Upper lobe of left lung (tissue), 6 donors: ENCODE results near the gene JMJD8. TPM values are rescaled to one million over a fixed set of nuclear protein-coding genes. Genes with fewer than 3 reads are reported as not detected.
A peak's percentile ranks its signal among the peaks of the same experiment; 100 is the strongest.

Experiments used
- ATAC-seq, 2 donors: fragments of 200-7000 bp; cut with Tn5 transposase; one replicate each; pipeline ENCODE4 v1.9.1; 2022; ENCODE audit warnings: mild to moderate bottlenecking in 2 of 2, moderate library complexity in 2 of 2; ENCODE audit not compliant: low FRiP score in 2 of 2
- DNase-seq, 2 donors: peaks; one replicate each; pipeline ENCODE4 v3.0.0-alpha.2; 2019 to 2020
- H3K27ac ChIP-seq, 4 donors: fragments of 200-600 bp; sonication (generic); one replicate each; pipeline ENCODE4 v1.5.1; 2016 to 2019
- H3K27me3 ChIP-seq, 4 donors: fragments of 200-600 bp; sonication (generic); one replicate each; pipeline ENCODE4 v1.5.1; 2017 to 2019
- H3K36me3 ChIP-seq, 4 donors: fragments of 200-600 bp; sonication (generic); one replicate each; pipeline ENCODE4 v1.5.1; 2016 to 2019
- H3K4me1 ChIP-seq, 4 donors: fragments of 200-600 bp; sonication (generic); one replicate each; pipeline ENCODE4 v1.5.1; 2018 to 2019
- H3K4me3 ChIP-seq, 4 donors: fragments of 200-600 bp; sonication (generic); one replicate each; pipeline ENCODE4 v1.5.1; 2017 to 2019; ENCODE audit warnings: mild to moderate bottlenecking in 2 of 4, moderate library complexity in 1 of 4
- H3K9me3 ChIP-seq, 4 donors: fragments of 200-600 bp; sonication (generic); one replicate each; pipeline ENCODE4 v1.5.1; 2018 to 2019
- EP300 ChIP-seq, 4 donors: sonication (generic); formaldehyde crosslinking; IDR thresholded peaks; one replicate each; pipeline ENCODE4 v1.5.1; 2017; ENCODE audit warnings: antibody characterized with exemption in 4 of 4, control low read depth in 2 of 4
- POLR2A ChIP-seq, 4 donors: fragments of 450-650 bp; IDR thresholded peaks; one replicate each; pipeline ENCODE4 v1.5.1; 2016 to 2017; ENCODE audit warnings: antibody characterized with exemption in 4 of 4, mild to moderate bottlenecking in 2 of 4
- POLR2AphosphoS5 ChIP-seq, 2 donors: sonication (generic); formaldehyde crosslinking; IDR thresholded peaks; one replicate each; pipeline ENCODE4 v1.5.1; 2017; ENCODE audit warnings: antibody characterized with exemption in 2 of 2
- WGBS, 2 donors: methylation state at CpG; one replicate each; pipeline ENCODE4 v1.1.5; 2017 to 2018; 5-methylcytosine and 5-hydroxymethylcytosine counted together
- total RNA-seq, 6 donors: library from RNA; depleted of rRNA in 4 of 6; stranded (reverse); fragments of >200 nt in 4 of 6; gene quantifications; one replicate each; pipeline versions ENCODE4 v1.1.0 to v1.2.1, GENCODE V29; 2016 to 2021
- TF ChIP-seq, protein P1 (sequence below), 6 experiments: fragments of 450-650 bp in 4 of 6; fragments of 200-600 bp in 2 of 6; sonication (generic) in 2 of 6; IDR thresholded peaks; one replicate each; pipeline ENCODE4 v1.5.1; 2016 to 2019; ENCODE audit warnings: antibody characterized with exemption in 6 of 6
- donor health status: DM: no; HTN: no; CAD: no; lungs with moderate emphysema.
- donor health status: DM: no; HTN: yes; CAD: no; lungs with severe emphysema.

Gene JMJD8
- total RNA-seq, 6 donors from 2014 or later = 60.0 to 109 (median 65.5) TPM

DNA sequence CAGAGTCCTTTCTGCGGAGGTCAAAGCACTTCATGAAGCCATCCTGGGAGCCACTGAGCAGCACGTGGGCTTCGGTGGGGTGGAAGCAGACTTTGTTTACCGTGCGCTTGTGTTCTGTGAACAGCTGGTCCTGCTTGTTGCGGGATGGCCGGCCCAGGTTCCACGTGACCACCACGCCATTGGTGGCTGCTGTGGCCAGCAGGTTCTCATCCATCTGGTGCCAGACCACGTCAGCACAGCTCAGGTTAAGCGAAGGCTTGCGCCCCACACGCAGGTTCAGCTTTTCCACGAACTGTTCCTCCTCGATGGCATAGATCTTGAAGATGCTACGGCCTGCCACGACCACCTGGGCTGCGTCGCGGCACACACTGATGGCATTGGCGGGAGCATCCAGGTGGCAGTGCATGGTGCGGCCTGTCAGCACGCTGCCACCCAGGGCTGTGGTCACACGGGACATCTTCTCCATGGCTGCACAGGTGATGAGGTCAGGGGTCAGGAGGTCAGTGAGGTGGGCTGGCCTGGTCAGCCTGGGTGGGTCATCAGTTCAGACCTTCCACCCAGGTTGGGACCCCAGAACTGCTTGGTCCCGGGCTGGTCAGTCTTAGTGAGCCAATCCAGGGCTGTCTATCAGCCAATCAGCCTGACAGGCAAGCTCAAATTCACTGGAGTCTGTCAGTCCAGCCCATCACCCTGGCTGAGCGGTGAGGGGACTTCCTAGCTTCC, 5.2 kb upstream of the JMJD8 start:
- ATAC-seq = no peak
- Histone ChIP-seq H3K27me3 (peaks cover 0 to 18% (median 12%) of the 10 kb centered on the region in 4 donors), H3K36me3 (peaks cover 0 to 18% (median 5%) of the 10 kb centered on the region in 4 donors), H3K4me3 (peak overlapping the region; percentile 76 to 98 (median 79)), H3K27ac (peak overlapping the region; percentile 84 to 92 (median 86)), H3K4me1 (peaks cover 32 to 58% (median 45%) of the 10 kb centered on the region in 4 donors), H3K9me3 (no peaks in the 10 kb centered on the region)
- no peak for TF ChIP-seq POLR2A (IDR thresholded peaks at IDR 0.05)
- TF ChIP-seq, protein P1, sequence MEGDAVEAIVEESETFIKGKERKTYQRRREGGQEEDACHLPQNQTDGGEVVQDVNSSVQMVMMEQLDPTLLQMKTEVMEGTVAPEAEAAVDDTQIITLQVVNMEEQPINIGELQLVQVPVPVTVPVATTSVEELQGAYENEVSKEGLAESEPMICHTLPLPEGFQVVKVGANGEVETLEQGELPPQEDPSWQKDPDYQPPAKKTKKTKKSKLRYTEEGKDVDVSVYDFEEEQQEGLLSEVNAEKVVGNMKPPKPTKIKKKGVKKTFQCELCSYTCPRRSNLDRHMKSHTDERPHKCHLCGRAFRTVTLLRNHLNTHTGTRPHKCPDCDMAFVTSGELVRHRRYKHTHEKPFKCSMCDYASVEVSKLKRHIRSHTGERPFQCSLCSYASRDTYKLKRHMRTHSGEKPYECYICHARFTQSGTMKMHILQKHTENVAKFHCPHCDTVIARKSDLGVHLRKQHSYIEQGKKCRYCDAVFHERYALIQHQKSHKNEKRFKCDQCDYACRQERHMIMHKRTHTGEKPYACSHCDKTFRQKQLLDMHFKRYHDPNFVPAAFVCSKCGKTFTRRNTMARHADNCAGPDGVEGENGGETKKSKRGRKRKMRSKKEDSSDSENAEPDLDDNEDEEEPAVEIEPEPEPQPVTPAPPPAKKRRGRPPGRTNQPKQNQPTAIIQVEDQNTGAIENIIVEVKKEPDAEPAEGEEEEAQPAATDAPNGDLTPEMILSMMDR (IDR thresholded peaks at IDR 0.05) = no peak
- no peak for TF ChIP-seq EP300 (IDR thresholded peaks at IDR 0.05)
- DNase-seq = peak in 1 of 2 donors; percentile 68
- WGBS, 2 donors = 85 to 88% methylated on average over 11 to 24 of the region's 26 CpGs

DNA sequence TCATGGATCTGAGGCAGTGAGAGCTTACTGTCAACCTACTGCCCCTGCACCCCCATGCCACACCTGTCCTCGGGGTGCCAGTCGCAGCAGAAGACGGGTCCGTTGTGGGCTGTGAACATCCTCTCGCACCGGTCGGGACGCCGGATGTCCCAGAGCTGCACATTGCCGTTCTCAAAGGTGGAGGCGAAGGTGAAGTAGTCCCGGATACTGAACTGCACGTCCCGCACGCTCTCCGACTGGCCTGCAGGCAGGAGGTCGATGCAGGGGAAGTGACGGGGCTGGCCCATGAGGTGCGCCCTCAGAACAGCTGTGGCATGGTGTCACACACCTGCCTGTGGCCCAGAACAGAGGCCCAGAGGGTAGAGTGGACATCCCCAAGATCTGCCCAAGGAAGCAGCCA, 3.4 kb upstream of the JMJD8 start:
- WGBS, 2 donors = 89 to 94% methylated on average over 16 to 19 of the region's 19 CpGs

DNA sequence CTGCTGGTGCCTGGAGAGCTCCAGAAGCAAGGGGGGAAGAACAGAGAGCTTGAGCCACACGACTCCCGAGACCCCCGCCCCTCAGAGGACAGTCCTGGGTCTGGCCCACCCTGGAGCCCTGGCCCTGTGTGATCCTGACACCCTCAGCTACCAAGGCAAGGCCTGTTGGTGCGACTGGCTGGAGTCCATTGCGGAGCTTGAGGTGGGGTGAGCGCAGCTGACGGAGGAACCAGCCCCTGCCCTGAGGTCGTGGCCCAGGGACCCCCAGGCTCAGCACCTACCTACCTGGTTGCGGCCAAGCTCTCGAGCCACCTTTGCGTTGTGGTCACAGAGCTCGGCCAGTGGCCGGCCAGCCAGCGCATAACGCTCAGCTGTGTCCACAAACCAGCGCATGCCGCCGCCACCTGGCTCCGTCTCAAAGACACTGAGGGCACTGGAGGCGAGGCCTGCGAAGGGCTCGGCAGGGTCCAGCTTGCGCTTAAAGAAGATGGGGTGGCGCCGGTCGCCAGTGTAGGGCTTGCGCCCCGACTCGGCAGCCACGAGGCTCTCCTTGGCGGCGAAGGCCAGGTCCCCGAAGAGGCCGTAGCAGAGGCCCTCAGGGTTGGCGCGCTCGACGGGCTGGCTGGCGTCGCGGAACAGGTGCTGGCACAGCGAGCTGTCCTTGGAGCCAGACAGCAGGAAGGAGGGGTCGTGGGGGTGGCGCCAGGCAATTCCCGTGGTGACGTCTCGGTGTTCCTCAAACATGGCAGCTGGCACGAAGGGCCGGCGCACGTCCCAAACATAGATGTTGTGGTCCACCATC, 2.5 kb upstream of the JMJD8 start:
- ATAC-seq (no peak), DNase-seq (peak in 1 of 2 donors; percentile 86)
- Histone ChIP-seq H3K4me3 (no peak overlapping the region), H3K9me3 (no peaks in the 10 kb centered on the region), H3K4me1 (peaks cover 43 to 74% (median 58%) of the 10 kb centered on the region in 4 donors), H3K36me3 (peaks cover 8 to 34% (median 21%) of the 10 kb centered on the region in 4 donors), H3K27me3 (no peaks in the 10 kb centered on the region), H3K27ac (no peak overlapping the region)
- 94 to 97% methylated on average over 23 to 51 of the region's 51 CpGs for WGBS, 2 donors
- no peak for TF ChIP-seq POLR2AphosphoS5 (IDR thresholded peaks at IDR 0.05)
- TF ChIP-seq, protein P1 (IDR thresholded peaks at IDR 0.05) = no peak

More for the DNA sequence above, 3.4 kb upstream of the JMJD8 start:
- TF ChIP-seq POLR2A (IDR thresholded peaks at IDR 0.05) = no peak
- TF ChIP-seq EP300 (IDR thresholded peaks at IDR 0.05) = no peak
- TF ChIP-seq POLR2AphosphoS5 (IDR thresholded peaks at IDR 0.05) = no peak
- TF ChIP-seq, protein P1 (IDR thresholded peaks at IDR 0.05) = no peak
- Histone ChIP-seq H3K27ac (no peak overlapping the region), H3K36me3 (peaks cover under 1 to 26% (median 13%) of the 10 kb centered on the region in 4 donors), H3K4me1 (peaks cover 37 to 66% (median 50%) of the 10 kb centered on the region in 4 donors), H3K27me3 (no peaks in the 10 kb centered on the region), H3K9me3 (no peaks in the 10 kb centered on the region), H3K4me3 (no peak overlapping the region)
- ATAC-seq (no peak), DNase-seq (peak in 1 of 2 donors; percentile 77)

DNA sequence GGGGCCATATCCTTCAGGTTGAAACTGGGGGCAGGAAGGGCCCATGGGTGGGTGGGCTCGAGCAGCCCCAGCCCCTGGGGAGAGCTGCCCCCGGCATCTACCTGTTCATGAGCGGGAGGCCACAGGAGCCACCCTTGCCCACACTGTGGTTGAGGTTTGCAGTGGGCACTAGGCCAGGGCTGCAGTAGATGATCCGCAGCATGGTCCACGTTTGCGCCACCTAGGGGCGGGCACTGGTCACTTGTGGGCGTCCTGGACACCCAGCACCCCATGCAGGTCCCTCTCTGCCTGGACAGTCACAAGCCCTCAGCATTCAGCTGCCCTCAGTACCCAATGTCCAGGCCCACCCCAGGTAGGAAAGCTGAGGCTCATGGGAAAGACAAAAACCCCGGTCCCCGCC, 1.8 kb upstream of the JMJD8 start:
- no peak overlapping the region for H3K27ac ChIP-seq
- H3K4me3 ChIP-seq = no peak overlapping the region
- TF ChIP-seq, protein P1 (IDR thresholded peaks at IDR 0.05) = peak in 2 of 6 experiments; percentile 26 to 35
- no peak for TF ChIP-seq EP300 (IDR thresholded peaks at IDR 0.05)
- no peaks in the 10 kb centered on the region for H3K9me3 ChIP-seq
- 66 to 81% methylated on average over 3 to 10 of the region's 10 CpGs for WGBS, 2 donors
- ATAC-seq = no peak
- H3K27me3 ChIP-seq = no peaks in the 10 kb centered on the region
- H3K4me1 ChIP-seq = peaks cover 50 to 79% (median 64%) of the 10 kb centered on the region in 4 donors
- peaks cover 8 to 39% (median 23%) of the 10 kb centered on the region in 4 donors for H3K36me3 ChIP-seq
- peak; percentile 45 to 79 for DNase-seq
